GM12878 (cell line): ENCODE measurements around the gene EVX2. TPM values are rescaled to one million over a fixed set of nuclear protein-coding genes. Genes with fewer than 3 reads are reported as not detected.

Experiments used
- ATAC-seq: fragments of 200-7000 bp; cut with Tn5 transposase; 3 replicates; pipeline ENCODE4 v1.9.1; 2020; ENCODE audit warnings: mild to moderate bottlenecking, moderate library complexity
- BruUV-seq: library from RNA; stranded (reverse); fragments of 400-500 nt; replicated peaks from 2 replicates; lab custom pipeline; 2021; lab: Mats Ljungman, UMichigan
- CTCF ChIA-PET: fragments of 300-600 bp; sonication (Branson Sonifier 250); formaldehyde crosslinking; extraction: SDS; loops from one replicate; lab custom pipeline; 2021; ENCODE audit warnings: inconsistent platforms; lab: Yijun Ruan, JAX
- POLR2A ChIA-PET: fragments of 350-600 bp; formaldehyde crosslinking; extraction: SDS; loops from one replicate; lab custom pipeline; 2021; ENCODE audit warnings: inconsistent platforms; lab: Charles Lee
- RAD21 ChIA-PET: fragments of 300-600 bp; sonication (Branson Sonifier 250); formaldehyde crosslinking; loops from one replicate; lab custom pipeline; 2023; ENCODE audit warnings: antibody characterized with exemption; ENCODE audit not compliant: unreplicated experiment; lab: Charles Lee
- SMC1A ChIA-PET: fragments of 300-600 bp; sonication (Branson Sonifier 250); formaldehyde crosslinking; loops from one replicate; lab custom pipeline; 2023; ENCODE audit not compliant: unreplicated experiment, uncharacterized antibody; lab: Charles Lee
- DNase-seq: peaks from one replicate; pipeline ENCODE4 v3.0.0-alpha.2; 2011; ENCODE audit warnings: low read depth, low spot score
- FAIRE-seq: peaks from 3 replicates; lab custom pipeline; 2011; peaks lifted over from hg19 to GRCh38; lab: Jason Lieb, UNC
- H2AFZ ChIP-seq: 2 replicates; pipeline ENCODE4 v1.6.0; 2011; ENCODE audit warnings: low read depth, low read length, control low read depth; ENCODE audit not compliant: control insufficient read depth
- H3K27ac ChIP-seq: 2 replicates; pipeline ENCODE4 v1.5.1; 2011; ENCODE audit warnings: control low read depth; ENCODE audit not compliant: control insufficient read depth, insufficient read depth
- H3K27me3 ChIP-seq, 2 experiments: replicated peaks in 1 of 2; 2 replicates each; pipeline versions ENCODE4 v1.6.0 to v1.6.1; 2011; ENCODE audit warnings: low read length in 1 of 2; ENCODE audit not compliant: control insufficient read depth in 2 of 2, insufficient read depth in 2 of 2
- H3K36me3 ChIP-seq, 2 experiments: 2 replicates each; pipeline ENCODE4 v1.5.1; 2011; ENCODE audit warnings: low read length in 1 of 2; ENCODE audit not compliant: control insufficient read depth in 2 of 2, insufficient read depth in 2 of 2
- H3K4me1 ChIP-seq: 2 replicates; pipeline ENCODE4 v1.6.1; 2011; ENCODE audit warnings: mild to moderate bottlenecking, low read length, moderate library complexity, mixed read lengths; ENCODE audit not compliant: control insufficient read depth, insufficient read depth
- H3K4me2 ChIP-seq: 2 replicates; pipeline ENCODE4 v1.6.0; 2011; ENCODE audit warnings: control low read depth; ENCODE audit not compliant: control insufficient read depth, insufficient read depth
- H3K4me3 ChIP-seq: fragments of 200-600 bp; sonication (generic); 2 replicates; pipeline ENCODE4 v1.5.1; 2016
- H3K79me2 ChIP-seq: 2 replicates; pipeline ENCODE4 v1.6.0; 2011; ENCODE audit warnings: low read length; ENCODE audit not compliant: control insufficient read depth, insufficient read depth
- H3K9ac ChIP-seq: 2 replicates; pipeline ENCODE4 v1.8.0; 2011; ENCODE audit warnings: low read length, control low read depth, mixed read lengths; ENCODE audit not compliant: control insufficient read depth, insufficient read depth
- H3K9me3 ChIP-seq: replicated peaks from 3 replicates; pipeline ENCODE4 v1.5.1; 2011; ENCODE audit warnings: mild to moderate bottlenecking, low read length; ENCODE audit not compliant: control insufficient read depth, insufficient read depth
- H4K20me1 ChIP-seq: 2 replicates; pipeline ENCODE4 v1.6.0; 2011; ENCODE audit not compliant: control insufficient read depth, insufficient read depth
- CBFB ChIP-seq: IDR thresholded peaks from 2 replicates; pipeline ENCODE4 v1.6.1; 2016; ENCODE audit warnings: antibody characterized with exemption, low read depth
- CTCF ChIP-seq, 3 experiments: IDR thresholded peaks in 2 of 3; conservative IDR thresholded peaks in 1 of 3; 2 replicates each; pipeline ENCODE4 v1.5.1; 2011; ENCODE audit warnings: low read depth in 3 of 3, low read length in 3 of 3, mild to moderate bottlenecking in 3 of 3, control low read depth in 2 of 3, moderate library complexity in 2 of 3, inconsistent platforms in 1 of 3, mixed read lengths in 1 of 3; ENCODE audit not compliant: control insufficient read depth in 2 of 3, insufficient read depth in 1 of 3; ENCODE audit errors: extremely low read depth in 1 of 3
- ESRRA ChIP-seq: IDR thresholded peaks from 2 replicates; pipeline ENCODE4 v1.6.1; 2012; ENCODE audit warnings: mild to moderate bottlenecking, low read length, improper control_type of control experiment
- MEF2A ChIP-seq: IDR thresholded peaks from 2 replicates; pipeline ENCODE4 v1.6.1; 2011; ENCODE audit warnings: low read depth, mild to moderate bottlenecking, low read length, moderate library complexity; ENCODE audit not compliant: insufficient read depth
- PKNOX1 ChIP-seq: fragments of 450-650 bp; IDR thresholded peaks from 2 replicates; pipeline ENCODE4 v1.6.1; 2016; ENCODE audit warnings: mild to moderate bottlenecking
- RCOR1 ChIP-seq: conservative IDR thresholded peaks from 2 replicates; pipeline ENCODE4 v1.6.1; 2012; ENCODE audit warnings: low read depth, low read length, improper control_type of control experiment
- SMC3 ChIP-seq: IDR thresholded peaks from 2 replicates; pipeline ENCODE4 v1.6.1; 2011; ENCODE audit warnings: low read length, improper control_type of control experiment, borderline replicate concordance
- STAT1 ChIP-seq: fragments of 450-650 bp; conservative IDR thresholded peaks from 2 replicates; pipeline ENCODE4 v1.6.1; 2014; ENCODE audit warnings: antibody characterized with exemption, mild to moderate bottlenecking
- ZBED1 ChIP-seq: IDR thresholded peaks from 2 replicates; pipeline ENCODE4 v1.6.1; 2016; ENCODE audit warnings: borderline replicate concordance
- ZNF592 ChIP-seq: fragments of 450-650 bp; IDR thresholded peaks from 2 replicates; pipeline ENCODE4 v1.6.1; 2017; ENCODE audit warnings: mild to moderate bottlenecking, moderate library complexity
- whole genome bisulfite sequencing: methylation state at CpG from one replicate; pipeline ENCODE4 v1.1.6; 2016; ENCODE audit warnings: low lambda C conversion rate; ENCODE audit not compliant: insufficient replicate concordance, insufficient coverage; ENCODE audit errors: missing lambda C conversion rate; 5-methylcytosine and 5-hydroxymethylcytosine counted together
- in situ Hi-C: fragments of 300-500 bp; cut with MboI; formaldehyde crosslinking; loops from 9 replicates; pipeline ENCODE4 v1.14.3; 2018; ENCODE audit warnings: mixed read lengths
- intact Hi-C: fragments of 100-400 bp; cut with micrococcal nuclease; formaldehyde crosslinking; loops from one replicate; pipeline ENCODE4 v1.14.2; 2022; ENCODE audit not compliant: unreplicated experiment
- polyA plus RNA-seq, 11 experiments: library from polyadenylated mRNA; depleted of rRNA in 4 of 11; unstranded in 6 of 11; stranded (reverse) in 5 of 11; fragments of >200 nt; fragmentation: Nextera tagmentation in 4 of 11; fragmentation: Illumina TruSeq in 1 of 11; extraction: Ambion mirVana in 4 of 11; extraction: Trizol in 1 of 11; gene quantifications; 1 replicate in 1 of 11; 2 replicates in 10 of 11; pipeline versions ENCODE4 v1.2.1 to v1.2.3, GENCODE V29; 2011 to 2016; ENCODE audit warnings: inconsistent platforms in 2 of 11, missing spikeins in 2 of 11, low read depth in 1 of 11
- total RNA-seq, 4 experiments: library from RNA; depleted of rRNA in 3 of 4; stranded (reverse); fragments of >200 nt in 3 of 4; fragmentation: Illumina TruSeq in 1 of 4; extraction: Trizol in 1 of 4; gene quantifications; 2 replicates each; pipeline versions ENCODE4 v1.2.1 to v1.2.3, GENCODE V29; 2013 to 2021

Gene EVX2
- total and polyA plus RNA-seq, 10 of the 15 experiments (the other 5 are each of a cell fraction or from before 2014, with no cell fraction given) = not detected

- CTCF ChIA-PET = interaction anchor here (0.9 to 2.5 kb wide), 9 partner anchors 14 to 1054 kb away, joined by 3 to 12 read pairs (median 6); no protein-coding TSS in a partner anchor
- RAD21 ChIA-PET = no interaction called here
- 44% methylated on average over 26 of the region's 29 CpGs for WGBS
- no peaks in the 10 kb centered on the region for H3K79me2 ChIP-seq
- SMC1A ChIA-PET = interaction anchor here (1.0 kb wide), 1 partner anchor 540 kb away, joined by 3 read pairs; no protein-coding TSS in a partner anchor
- H3K27ac ChIP-seq = no peak overlapping the region
- no TSS peak for BruUV-seq
- peaks cover 12 to 35% of the 10 kb centered on the region in 2 experiments for H3K27me3 ChIP-seq
- no peak for FAIRE-seq
- H3K9ac ChIP-seq = no peak overlapping the region
- in situ Hi-C loops = no loop called here
- H3K36me3 ChIP-seq = no peaks in the 10 kb centered on the region
- no peak overlapping the region for H3K4me3 ChIP-seq
- peaks cover 3% of the 10 kb centered on the region; the same call in 1 of the 3 replicates for H3K9me3 ChIP-seq
- TF ChIP-seq ESRRA = no peak
- TF ChIP-seq STAT1 = no peak
- no peak for TF ChIP-seq RCOR1
- TF ChIP-seq SMC3 = no peak
- TF ChIP-seq CTCF (IDR thresholded peaks at IDR 0.05 in 2 of 3, conservative IDR thresholded peaks at IDR 0.05 in 1 of 3; ENCODE audit: control insufficient read depth in 2 of 3, extremely low read depth in 1 of 3, insufficient read depth in 1 of 3, low read depth in 3 of 3, low read length in 3 of 3) = no peak
- TF ChIP-seq ZNF592 = no peak
- no peak for TF ChIP-seq ZBED1
- no peak for TF ChIP-seq PKNOX1
- no peak for TF ChIP-seq MEF2A
- no peak for TF ChIP-seq CBFB
- TF ChIP-seq, all 136 proteins: peak for 0
- H4K20me1 ChIP-seq = no peaks in the 10 kb centered on the region
- no peak overlapping the region for H3K4me2 ChIP-seq
- ATAC-seq = no peak
- H3K4me1 ChIP-seq = no peaks in the 10 kb centered on the region
- H2AFZ ChIP-seq = no peak overlapping the region
- POLR2A ChIA-PET = no interaction called here
- DNase-seq = no peak
- intact Hi-C loops = no loop called here
Measured at GRCh38 chr2:176111846-176112374, 28.1 kb upstream of the EVX2 start.
